ENCODE data around the gene RPS6KC1.

RPS6KC1 gene

GRCh38 chr1:213019450-213019849 lies 31.6 kb upstream of the RPS6KC1 start:
- TF ChIP-seq, protein P1, sequence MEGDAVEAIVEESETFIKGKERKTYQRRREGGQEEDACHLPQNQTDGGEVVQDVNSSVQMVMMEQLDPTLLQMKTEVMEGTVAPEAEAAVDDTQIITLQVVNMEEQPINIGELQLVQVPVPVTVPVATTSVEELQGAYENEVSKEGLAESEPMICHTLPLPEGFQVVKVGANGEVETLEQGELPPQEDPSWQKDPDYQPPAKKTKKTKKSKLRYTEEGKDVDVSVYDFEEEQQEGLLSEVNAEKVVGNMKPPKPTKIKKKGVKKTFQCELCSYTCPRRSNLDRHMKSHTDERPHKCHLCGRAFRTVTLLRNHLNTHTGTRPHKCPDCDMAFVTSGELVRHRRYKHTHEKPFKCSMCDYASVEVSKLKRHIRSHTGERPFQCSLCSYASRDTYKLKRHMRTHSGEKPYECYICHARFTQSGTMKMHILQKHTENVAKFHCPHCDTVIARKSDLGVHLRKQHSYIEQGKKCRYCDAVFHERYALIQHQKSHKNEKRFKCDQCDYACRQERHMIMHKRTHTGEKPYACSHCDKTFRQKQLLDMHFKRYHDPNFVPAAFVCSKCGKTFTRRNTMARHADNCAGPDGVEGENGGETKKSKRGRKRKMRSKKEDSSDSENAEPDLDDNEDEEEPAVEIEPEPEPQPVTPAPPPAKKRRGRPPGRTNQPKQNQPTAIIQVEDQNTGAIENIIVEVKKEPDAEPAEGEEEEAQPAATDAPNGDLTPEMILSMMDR (IDR thresholded peaks at IDR 0.05): no peak

GRCh38 chr1:213020016-213020415 lies 31.0 kb upstream of the RPS6KC1 start:
- TF ChIP-seq, protein P1 (IDR thresholded peaks at IDR 0.05): no peak

DNA sequence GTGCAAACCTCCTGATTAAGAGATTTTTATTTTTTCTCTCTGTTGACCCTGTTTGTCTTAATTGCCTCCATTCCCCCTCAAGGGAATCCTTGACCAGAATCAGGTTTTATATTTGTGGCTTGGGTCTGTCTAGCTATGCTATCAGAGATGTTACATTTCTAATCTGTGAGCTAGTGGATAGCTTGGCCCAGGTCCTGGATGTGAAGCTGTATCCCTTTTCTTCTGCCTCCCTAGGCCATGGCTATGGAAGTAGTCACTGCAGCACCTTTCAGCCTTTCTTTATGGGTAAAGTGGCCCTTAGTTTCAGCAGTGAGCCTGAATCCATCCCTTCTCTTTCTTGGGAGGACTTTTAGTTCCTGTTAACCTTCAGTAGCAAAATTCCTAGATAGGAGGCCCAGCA lies 18.4 kb upstream of the RPS6KC1 start:
- TF ChIP-seq, protein P1 (IDR thresholded peaks at IDR 0.05): no peak

GRCh38 chr1:213034713-213035112 lies 16.3 kb upstream of the RPS6KC1 start:
- TF ChIP-seq, protein P1 (IDR thresholded peaks at IDR 0.05): no peak

DNA sequence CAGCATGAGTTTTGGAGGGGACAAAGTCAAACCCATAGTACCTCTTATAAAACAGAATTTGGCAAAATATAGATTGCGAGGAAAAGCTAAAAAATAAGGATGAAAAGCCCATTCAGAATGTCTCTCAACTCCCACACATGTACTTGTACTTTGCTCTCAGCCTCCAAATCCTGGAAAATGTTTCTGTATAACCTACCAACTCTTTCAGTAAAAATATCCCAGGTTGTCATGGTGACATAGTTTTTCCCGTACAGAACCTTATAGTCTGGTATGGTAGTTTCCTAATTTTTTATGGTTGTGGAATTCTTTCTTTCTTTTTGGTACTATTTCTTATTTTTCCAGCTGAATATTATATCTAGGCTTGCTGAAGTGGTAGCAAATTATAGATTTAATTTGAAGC lies 15.5 kb upstream of the RPS6KC1 start:
- TF ChIP-seq, protein P1 (IDR thresholded peaks at IDR 0.05): no peak

DNA sequence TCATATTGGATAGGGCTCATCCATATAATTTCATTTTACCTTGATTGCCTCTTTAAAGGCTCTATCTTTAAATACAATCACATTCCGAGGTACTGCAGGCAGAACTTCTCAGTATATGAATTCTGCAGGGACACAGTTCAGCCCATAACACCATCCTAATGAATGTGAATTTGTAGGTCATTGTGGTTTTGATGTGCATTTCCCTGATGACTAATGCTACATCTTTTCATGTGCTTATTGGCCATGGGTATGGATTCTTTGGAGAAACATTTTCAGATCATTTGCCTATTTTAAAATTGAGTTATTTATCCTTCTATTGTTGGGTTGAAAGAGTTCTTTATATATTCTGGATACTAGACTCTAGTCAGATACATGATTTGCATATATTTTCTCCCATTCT lies 9.6 kb upstream of the RPS6KC1 start:
- TF ChIP-seq, protein P1 (IDR thresholded peaks at IDR 0.05): no peak

DNA sequence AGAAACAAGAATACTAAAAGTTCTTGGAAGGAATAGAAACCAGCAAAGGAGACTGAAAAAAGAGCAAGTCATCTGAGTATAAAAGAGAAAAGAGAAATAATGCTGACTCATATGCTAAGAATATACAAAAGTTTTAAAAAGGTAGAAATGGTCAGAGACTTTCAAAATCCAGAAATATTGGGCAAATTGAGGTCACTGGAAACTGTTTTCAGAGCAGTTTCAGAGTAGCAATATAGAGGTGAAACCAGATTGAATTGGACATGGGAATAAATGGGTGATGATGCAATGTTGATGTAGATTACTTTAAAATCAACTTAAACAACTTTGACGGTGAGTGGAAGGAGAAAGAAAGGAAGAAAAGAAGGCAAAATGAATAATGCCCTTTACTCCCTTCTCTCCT lies 1.8 kb upstream of the RPS6KC1 start:
- TF ChIP-seq, protein P1 (IDR thresholded peaks at IDR 0.05): no peak

DNA sequence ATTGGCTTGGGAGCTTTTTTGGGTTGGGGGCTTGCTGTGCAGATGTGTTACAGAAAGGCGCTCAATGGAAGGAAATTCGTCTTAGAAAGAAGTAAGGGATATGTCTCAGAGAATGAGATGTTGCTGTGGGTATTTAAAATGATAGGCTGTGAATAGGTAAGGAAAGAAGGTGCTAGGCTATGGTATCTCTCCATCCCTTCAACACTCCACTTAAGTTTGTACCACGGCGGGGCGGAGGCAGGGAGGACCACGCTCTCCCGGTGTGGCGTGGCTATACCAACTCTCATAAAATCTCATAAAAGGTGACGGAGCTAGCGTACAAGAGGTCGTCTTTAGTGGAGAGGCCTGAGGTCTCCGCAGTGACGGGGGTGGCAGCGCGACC lies 305 bp upstream of the RPS6KC1 start:
- TF ChIP-seq, protein P1 (IDR thresholded peaks at IDR 0.05): no peak
